Colonic mucosa (tissue), 4 donors: ENCODE data around the gene PDZD8. TPM values are rescaled to one million over a fixed set of nuclear protein-coding genes. Genes with fewer than 3 reads are reported as not detected.

Source experiments
- DNase-seq: peaks from one replicate; pipeline ENCODE4 v3.0.0-alpha.2; 2020
- H3K27ac ChIP-seq: fragments of 200-600 bp; one replicate; pipeline ENCODE4 v1.8.0; 2021
- H3K27me3 ChIP-seq: fragments of 200-600 bp; one replicate; pipeline ENCODE4 v1.8.0; 2021
- H3K36me3 ChIP-seq: fragments of 200-600 bp; one replicate; pipeline ENCODE4 v1.8.0; 2021
- H3K4me1 ChIP-seq: fragments of 200-600 bp; one replicate; pipeline ENCODE4 v1.8.0; 2021; ENCODE audit warnings: mild to moderate bottlenecking
- H3K4me3 ChIP-seq: fragments of 200-600 bp; one replicate; pipeline ENCODE4 v1.8.0; 2021
- H3K9ac ChIP-seq, 2 donors: one replicate each; pipeline ENCODE4 v1.7.0; 2013; ENCODE audit warnings: control low read depth in 2 of 2, low read depth in 2 of 2, low read length in 2 of 2
- H3K9me3 ChIP-seq: fragments of 200-600 bp; one replicate; pipeline ENCODE4 v1.8.0; 2021
- CTCF ChIP-seq: fragments of 200-600 bp; IDR thresholded peaks from one replicate; pipeline ENCODE4 v1.8.0; 2022; ENCODE audit warnings: antibody characterized with exemption, mild to moderate bottlenecking
- intact Hi-C: fragments of 100-400 bp; cut with DNase I; formaldehyde crosslinking; loops from one replicate; pipeline ENCODE4 v1.14.1; 2022
- total RNA-seq, 2 donors: library from RNA; stranded (reverse); fragmentation: NEBNext Ultra II Directional in 1 of 2; extraction: Animal tissue kit (Norgen Biotek cat#: 25700) in 1 of 2; gene quantifications; one replicate each; pipeline ENCODE4 v1.2.1, GENCODE V29; 2021
- donor health status: healthy.
- donor health status: DM: no; HTN: no; CAD: no.
- donor health status: DM: no; HTN: no; CAD: no.

PDZD8 gene
- total RNA-seq, 2 donors from 2014 or later = 68.5 to 82.0 TPM

GRCh38 chr10:117228210-117228609 is 147.0 kb downstream of the PDZD8 start:
- TF ChIP-seq CTCF = no peak
- no peaks in the 10 kb centered on the region for H3K9me3 ChIP-seq
- no peaks in the 10 kb centered on the region for H3K27me3 ChIP-seq
- no peaks in the 10 kb centered on the region for H3K36me3 ChIP-seq
- no peak overlapping the region for H3K4me3 ChIP-seq
- intact Hi-C loops = loop anchor here (10.0 kb wide), 1 partner anchor 87 kb away; no protein-coding TSS in a partner anchor
- DNase-seq = no peak
- no peak overlapping the region for H3K9ac ChIP-seq
- H3K27ac ChIP-seq = no peak overlapping the region
- no peaks in the 10 kb centered on the region for H3K4me1 ChIP-seq

Other genes starting within 250 kb of the PDZD8 start
- not detected for gene VAX1, start 237.2 kb downstream of the PDZD8 start, total RNA-seq
- not detected for gene KCNK18, start 178.0 kb downstream of the PDZD8 start, total RNA-seq
- 1 to 10 TPM; 1.2 to 1.6 TPM for gene SLC18A2, start 134.3 kb downstream of the PDZD8 start, total RNA-seq
- not detected for gene EMX2, start 167.3 kb upstream of the PDZD8 start, total RNA-seq